ENCODE measurements around the gene GPC6.

Gene GPC6

DNA sequence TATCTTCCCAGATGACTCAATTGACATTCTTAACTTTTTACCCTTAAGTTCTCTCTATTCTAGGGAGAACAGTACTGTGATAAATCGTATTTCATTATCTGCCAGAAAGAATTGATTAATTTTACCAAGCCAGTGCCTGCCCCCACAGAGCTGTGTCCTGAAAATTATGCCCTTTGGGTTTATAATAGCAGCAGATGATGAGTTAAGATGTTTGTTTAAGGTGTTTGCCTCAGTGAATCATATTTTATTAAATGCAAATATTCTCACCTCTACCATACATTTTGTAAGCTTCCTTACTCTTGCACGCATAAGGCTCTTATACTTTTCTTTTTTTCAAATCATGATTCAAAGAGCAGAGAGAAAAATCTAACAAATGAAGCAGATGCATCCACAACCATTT lies 934.3 kb downstream of the GPC6 start:
- no peak for DNase-seq (ENCODE audit: low read depth in 2 of 2)

DNA sequence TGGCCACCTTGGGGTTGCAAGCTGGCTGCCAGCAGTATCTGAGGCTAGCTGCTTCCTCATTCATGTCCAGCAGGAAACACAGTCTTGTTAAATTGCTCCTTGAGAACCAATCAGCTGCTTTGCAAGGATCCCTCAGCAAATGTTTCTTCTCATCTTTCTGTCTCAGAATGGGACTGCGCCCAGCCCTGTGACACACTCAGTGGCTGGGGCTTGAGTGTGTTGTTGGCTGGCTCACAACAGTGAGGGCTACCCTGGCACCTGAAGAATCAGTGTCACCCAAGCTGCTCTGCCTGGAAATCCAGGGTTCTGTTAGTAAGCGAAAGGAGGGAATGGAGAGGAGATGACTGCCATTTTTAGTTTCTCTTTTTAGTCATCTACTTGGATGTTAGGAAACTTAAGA lies 935.7 kb downstream of the GPC6 start:
- DNase-seq (ENCODE audit: low read depth in 2 of 2): no peak

DNA sequence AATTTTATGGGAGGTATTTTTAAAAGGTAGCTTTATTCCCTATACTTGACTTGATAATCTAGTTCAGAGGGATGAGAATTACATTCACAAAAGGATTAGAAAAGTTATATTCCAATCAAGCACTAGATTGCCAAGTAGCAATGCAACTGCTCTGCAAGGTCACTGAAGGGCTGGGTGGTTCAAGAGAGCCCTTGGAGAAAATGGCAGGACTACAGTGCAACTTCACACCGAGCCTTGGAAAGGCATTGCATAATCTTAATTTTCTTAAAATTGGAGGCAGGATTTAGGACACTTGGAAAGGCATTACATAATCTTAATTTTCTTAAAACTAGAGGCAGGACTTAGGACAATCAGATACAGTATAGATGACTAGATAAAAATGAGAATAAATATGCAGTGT lies 936.9 kb downstream of the GPC6 start:
- no peak for DNase-seq (ENCODE audit: low read depth in 2 of 2)

DNA sequence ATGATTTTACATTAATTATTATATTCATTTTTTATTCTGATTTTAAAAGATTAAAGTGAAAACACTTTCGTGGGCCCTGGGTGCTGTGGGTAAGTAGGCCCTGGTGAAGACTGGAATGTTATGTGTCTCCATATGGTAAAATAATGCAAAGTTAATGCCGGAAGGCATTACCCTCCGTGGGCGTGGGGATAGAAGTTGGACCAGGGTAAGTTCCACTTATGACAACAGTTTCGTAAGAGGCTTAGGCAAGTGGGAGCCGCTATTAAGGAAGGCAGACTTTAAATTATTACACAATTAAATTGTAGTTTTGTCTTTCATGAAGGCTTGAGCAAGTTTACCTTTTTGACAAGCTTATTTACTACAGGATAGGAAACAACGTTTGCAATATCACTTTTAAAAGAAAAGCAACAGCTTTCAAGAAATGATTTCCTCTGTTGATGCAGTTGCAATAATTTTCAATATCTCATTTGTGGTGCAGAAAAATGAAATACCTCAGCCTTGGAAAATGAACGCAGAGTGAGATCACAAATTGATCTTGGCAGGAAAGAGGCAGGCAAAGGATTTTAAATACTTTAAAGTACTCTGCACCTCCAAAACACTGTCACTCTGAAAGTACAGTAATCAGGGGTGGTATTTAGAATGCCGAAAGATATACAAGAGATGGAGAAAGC lies 942.3 kb downstream of the GPC6 start:
- DNase-seq (ENCODE audit: low read depth in 2 of 2): no peak

DNA sequence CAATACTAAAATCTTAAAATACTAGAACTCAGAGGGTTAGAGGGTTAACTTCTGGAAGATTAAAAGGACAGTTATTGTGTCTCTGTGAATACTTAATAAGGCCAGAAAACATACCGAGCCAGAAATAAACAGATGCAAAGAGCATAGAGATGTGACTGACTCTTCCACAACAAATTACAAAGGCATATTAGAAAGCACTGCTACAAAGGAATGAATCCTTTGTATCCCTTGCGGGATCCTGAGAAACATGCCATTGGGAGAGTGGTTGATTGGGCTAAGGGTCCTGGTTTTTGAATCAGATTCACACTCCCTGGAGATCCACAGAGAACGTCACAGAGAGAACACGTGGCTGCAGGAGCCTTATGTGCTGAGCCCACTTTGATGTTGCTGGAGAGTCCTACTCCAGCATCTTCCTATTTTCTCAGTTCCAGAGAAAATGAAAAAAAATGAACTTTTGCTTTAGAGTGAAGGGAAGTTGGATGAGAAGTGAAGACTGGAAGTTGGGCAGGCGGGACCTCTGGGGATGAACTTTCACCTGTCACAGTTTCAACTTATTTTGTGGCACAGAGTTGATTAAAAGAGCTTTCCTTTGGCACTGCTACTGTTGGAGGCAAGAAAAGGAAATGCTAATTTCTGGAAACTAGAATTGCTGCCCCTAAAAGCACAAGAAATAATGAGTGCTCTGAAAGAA lies 943.0 kb downstream of the GPC6 start:
- DNase-seq (ENCODE audit: low read depth in 2 of 2): no peak

DNA sequence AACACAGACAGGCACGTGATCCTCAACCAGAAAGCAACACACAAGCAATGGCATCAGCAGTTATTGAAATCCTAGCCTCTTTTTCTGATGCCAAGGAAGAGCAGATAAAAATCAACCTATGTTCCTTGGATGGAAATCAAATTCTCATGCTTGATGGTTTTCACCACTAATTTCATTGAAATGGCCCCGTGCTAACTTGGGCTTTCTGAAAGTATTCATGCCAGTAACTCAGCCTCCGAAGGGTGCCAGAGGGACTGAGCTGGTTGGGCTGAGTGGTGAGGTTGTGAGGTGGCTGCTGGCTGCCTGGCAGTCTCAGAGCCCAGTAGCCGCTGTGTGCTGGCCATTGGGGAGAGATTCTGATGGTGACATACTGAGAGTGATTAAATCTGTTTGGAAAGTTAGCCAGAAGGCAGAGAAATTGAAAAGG lies 943.6 kb downstream of the GPC6 start:
- DNase-seq (ENCODE audit: low read depth in 2 of 2): no peak

DNA sequence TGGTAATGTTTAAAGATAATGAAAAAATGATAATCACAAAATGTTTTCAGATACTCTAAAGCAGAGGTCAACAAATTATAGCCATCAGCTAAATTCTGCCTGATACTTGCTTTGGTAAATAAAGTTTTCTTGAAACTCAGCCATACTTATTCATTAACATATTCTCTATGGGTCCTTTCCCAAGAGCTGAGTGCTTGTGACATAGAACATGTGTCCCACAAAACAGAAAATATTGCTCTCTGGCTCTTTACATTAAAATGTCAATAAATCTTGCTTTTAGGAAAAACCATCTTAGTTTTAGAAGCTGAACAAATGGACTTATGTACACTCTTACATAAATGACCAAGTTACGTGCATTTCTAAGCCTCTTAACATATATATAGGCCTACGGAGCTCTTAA lies 945.8 kb downstream of the GPC6 start:
- no peak for DNase-seq (ENCODE audit: low read depth in 2 of 2)

DNA sequence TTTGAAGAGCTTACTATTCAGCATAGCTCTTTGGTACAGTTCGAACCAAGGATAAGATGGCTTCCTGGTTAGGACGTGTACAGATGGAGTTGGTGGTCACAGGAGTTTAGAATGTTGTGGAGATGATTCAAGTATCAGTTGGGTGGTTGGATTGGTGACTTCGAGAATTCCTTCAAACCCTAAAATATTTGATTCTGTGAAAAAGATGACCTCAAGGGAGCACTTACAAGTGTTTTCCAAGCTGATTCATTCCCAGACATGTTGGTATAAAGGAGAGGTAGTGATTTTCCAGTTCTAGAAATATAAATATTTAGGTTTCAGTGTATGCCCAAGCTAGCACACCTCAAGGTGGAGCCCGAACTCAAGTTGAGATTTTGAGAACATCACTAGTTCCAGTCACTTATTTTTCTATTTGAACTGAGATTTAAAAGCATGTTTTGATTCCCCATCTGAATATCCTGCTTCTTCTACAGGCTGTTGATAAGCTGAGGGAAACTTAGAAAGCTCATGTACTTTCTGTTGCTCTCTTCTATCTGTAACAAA lies 946.8 kb downstream of the GPC6 start:
- peak; percentile 51 to 52 for DNase-seq (ENCODE audit: low read depth in 2 of 2)

DNA sequence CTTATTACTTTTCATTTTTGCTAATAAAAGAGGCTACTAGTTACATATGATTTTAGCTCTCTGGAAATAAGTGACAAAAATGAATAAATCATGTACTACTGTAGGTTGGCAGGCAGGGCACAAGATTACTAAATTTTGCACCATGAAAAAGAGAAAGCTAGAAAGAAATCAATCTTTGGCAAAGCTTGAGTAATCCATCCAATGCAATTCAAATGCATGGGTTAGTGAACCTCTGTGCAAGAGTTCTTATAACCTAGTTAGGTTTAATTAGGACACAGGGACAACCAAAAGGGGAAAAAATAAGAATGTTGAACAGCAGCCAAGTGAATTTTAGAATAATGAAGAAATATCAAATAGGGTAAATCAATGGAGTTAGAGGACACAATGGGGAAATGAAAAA lies 947.4 kb downstream of the GPC6 start:
- DNase-seq (ENCODE audit: low read depth in 2 of 2): no peak

DNA sequence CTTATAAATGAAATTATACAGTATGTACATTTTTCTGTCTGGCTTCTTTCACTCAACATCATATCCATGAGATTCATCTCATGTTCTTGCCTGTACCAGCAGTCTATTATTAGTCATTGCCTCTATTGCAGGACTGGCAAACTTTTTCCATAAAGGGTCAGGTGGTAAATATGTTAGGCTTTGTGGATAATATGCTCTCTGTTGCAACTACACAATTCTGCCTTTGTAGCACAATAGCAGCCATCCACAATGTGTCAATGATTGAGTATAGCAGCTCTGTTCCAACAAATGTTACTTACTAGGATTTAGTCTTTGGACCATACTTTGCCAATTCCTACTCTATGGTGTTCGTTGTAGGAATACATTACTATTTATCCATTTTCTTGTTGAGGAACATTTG lies 948.5 kb downstream of the GPC6 start:
- DNase-seq (ENCODE audit: low read depth in 2 of 2): no peak

DNA sequence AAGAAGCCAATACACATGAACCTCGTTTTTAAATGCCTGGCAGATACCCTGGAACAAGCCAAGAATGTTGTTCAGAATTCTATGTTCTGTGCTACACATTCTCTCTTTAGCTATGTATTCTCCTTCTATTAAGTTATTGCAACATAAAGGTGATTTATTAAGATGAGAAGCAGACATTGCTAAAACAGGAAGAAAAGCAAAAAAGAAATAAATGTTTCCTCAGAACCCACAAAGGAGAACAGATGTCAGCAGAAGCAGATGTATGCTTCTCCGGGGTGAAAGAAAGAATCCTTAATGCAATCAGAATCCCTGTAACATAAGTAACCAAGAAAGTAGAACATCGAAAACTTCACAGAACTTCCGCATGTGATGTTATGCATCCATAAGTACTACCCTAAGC lies 950.0 kb downstream of the GPC6 start:
- DNase-seq (ENCODE audit: low read depth in 2 of 2): peak; percentile 69 to 72

DNA sequence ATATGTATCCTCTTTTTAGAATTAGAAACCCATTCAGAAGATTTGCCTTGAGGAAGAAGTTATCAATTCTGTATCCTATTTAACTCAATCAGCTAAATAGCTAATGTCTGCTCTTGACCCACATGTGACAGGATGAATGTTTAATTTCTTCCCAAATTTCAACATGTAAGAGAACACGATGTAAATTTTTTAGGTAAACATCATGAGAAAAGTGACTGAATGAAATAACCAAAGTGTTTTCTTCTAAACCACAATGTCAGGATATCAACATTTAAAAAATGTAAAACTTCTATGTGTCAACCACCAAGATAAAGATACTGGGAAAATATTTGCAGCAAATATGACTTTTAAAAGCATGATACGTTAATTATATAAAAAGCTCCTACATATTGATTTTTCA lies 950.4 kb downstream of the GPC6 start:
- no peak for DNase-seq (ENCODE audit: low read depth in 2 of 2)

DNA sequence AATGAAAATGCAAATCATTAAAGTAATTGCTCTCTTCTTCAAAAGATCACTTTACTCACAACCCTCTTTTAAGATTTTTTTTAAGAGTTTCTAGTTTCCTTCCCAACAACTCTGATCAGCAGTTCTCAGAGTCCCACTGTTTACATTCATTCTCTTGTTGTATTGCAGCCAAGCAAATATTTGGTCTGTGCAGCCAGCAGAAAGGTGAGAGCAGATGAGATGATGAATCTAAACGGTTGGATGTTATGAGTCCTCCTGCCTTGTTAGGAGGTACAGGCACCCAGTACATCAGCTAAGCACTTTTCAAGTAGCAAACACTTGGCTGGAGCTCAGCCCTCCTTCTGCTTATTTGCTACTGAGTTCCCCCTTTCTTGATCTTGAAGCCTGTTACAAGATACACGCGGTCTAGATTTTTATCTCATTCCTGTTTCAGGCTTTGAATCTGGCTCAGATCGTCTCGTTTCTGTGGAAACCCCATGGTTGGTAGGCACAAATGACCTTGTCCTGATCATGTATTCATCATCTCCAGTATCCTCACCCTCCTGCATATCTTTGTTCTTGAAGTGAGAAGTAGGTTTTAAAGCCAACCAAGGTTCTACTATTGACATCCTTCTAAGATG lies 952.1 kb downstream of the GPC6 start:
- DNase-seq (ENCODE audit: low read depth in 2 of 2): no peak

DNA sequence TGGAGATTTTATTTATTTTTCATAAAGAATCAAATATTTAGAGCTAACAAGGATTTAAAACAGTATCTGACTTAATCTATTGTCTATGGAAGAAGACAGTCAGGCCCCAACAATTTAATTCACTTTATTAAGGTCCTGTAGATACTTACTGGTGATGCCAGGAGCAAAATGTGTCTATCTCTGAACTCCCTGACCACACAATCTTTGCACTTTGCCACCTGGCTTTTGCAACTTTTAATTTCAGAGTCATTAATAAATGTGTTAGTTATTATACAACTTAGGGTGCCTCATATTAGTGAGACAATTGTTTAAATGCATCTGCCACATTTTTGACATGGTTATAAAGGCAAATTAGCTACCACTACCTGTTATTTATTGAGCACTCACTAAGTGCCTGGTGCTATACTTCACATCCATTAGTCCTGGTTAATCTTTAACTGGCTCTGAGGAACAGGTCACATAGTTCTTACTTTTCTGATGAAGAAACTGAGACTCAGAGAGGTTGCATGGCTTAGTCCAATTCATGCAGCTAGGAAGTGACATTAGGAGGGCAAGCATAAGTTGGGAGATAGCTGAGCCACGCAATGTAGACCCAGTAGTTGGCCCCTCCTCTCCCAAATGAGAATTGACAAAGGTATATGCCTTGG lies 955.0 kb downstream of the GPC6 start:
- DNase-seq (ENCODE audit: low read depth in 2 of 2): no peak

DNA sequence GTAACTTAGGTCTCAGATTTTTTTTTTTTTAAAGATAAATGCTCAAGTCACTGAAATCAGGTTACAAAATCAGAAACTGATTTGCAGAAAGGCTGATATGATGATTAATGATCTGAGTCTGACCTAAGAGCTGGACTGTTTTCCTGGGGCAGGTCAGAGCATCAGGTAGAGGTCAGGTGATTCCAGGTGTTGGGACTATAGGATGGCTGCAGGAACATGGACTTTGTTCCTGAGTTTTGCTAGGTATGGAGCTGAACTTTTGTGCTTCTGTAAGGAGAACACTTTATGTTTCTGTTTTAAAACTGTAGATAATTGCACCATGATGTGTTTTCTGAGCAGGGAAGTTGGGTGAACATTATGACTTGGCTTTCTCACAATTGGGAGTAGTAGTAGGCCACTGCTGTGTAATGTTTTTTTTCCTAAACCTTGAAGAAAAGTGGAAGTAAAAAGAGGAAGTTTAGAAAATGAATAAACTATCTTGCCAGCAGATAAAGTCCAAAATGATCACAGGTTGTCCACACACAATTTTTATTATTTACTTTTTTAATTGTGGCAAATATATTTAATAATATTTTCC lies 955.7 kb downstream of the GPC6 start:
- DNase-seq (ENCODE audit: low read depth in 2 of 2): no peak

DNA sequence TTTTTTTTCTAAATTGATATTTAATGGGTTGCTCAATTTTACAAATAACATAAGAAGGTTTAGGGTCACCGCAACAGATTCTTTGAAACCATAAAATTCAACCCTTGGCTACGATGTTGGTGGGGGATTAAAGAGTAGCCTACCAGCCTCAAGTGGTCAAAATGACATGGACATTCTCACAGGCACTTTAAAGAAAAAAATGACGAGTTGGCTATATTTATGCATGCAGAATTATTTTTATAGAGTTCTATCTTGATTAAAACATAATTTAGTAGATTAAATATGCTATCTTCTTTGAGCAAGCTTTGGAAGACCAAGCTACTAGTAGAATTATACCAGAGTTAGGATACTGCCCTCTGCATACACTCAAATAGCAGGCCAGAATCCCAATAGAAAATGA lies 959.9 kb downstream of the GPC6 start:
- no peak for DNase-seq (ENCODE audit: low read depth in 2 of 2)

DNA sequence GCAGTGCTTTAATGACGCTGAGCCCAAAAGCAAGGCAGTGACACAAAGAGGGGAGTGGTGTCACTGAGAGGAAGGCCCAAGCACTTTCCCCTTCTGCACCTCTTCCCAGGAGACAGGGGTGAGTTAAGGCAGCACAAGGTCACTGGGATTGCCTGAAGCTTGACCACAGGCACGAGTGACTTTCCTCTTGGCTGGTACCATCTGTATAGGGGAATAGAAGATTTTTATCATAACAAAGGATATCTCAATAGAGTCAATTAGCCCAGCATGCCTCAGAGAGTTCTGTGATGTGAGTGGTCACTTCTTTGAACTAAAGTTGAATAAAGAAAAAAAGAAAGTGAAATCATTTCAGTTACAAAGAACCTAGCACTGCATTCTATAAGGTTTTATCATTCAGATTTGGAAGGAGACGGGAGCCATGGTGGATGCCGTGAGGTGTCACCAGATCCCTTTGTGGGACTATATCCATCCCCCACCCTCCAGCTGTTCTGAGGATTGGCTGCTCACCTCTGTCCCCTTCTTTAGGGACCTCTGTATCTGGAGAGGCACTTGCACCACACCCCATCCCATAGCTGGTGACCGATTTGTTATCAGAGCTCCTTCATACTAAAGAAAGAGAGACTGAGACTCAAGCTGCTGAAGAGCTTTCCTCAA lies 961.7 kb downstream of the GPC6 start:
- DNase-seq (ENCODE audit: low read depth in 2 of 2): no peak

DNA sequence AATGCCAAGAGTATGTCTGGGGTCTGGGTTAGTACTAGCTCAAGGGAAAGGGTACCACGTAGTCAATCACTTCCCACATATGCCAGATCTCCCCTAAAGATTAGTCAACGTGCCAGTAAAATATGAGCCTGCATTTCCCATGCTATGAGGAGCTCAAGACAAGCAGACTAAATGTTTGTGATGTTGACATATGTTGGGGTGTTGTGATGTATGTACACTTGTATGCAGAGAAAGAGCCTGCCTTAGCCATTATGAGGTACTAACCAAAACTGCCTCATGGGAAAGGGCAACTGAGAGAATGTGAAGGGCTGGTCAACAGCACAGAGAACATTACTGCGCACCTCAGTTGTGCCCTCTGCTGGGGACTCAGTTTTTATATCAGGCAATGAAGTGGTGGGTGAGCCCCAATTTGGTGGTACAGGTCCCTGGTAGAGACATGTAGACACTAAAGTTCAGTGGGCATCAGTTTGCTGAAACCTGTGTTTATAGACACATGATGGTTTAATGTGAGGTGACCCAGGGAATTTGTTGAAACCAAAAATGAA lies 965.9 kb downstream of the GPC6 start:
- no peak for DNase-seq (ENCODE audit: low read depth in 2 of 2)

DNA sequence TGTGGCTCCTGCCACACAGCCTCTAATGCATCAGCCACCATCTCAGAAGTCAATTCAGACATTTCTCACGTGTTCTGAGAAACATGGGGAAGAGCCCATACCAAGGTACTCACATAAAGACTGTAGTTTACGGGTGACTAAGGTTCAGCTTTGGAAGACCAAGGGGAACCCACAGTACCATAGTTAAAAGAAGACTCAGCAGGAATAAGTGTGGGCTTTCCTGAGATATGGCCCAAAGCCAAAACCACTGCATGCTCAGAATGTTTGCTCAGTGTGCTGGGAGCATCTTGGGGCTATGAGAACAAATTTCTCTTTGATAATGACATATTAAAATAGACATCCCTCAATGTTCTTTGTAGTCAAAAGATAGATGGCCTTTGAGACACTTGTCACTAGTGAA lies 969.1 kb downstream of the GPC6 start:
- DNase-seq (ENCODE audit: low read depth in 2 of 2): peak; percentile 84 to 86

DNA sequence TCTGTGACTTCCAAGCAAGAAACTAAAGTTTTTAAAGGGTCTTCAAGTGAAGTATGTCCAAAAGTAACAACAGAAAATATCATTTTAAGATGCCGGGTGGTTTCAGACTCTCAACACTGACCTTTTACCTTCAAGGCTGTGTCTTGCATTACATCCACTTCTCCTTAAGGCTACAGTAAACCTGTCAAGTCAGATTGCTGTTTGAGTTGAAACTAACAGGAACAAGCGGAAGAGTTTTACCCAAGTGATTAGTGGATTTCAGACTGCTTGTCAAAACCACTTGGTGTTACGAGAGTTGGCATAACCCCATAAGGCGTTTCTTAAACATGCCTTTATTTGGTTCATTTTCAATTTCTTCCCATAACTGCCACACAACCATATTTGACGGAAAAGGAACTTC lies 969.8 kb downstream of the GPC6 start:
- no peak for DNase-seq (ENCODE audit: low read depth in 2 of 2)

DNA sequence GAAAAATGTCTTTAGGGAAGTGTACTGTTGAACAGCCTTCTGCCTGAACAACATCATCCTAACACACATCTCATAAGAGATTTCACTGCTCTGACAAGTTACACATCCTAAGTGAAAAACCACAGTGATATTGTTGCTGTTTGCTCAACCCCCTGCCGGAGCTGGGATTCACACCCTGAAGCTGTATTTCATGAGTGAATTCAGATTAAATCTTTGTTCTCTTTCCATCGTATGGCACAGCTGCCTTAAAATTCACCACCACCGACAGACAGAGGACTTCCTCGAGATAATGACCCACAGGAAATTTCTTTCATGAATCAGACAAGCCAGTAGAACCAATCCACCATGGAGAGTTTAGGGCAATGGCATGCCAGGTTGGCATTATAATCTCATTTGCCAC lies 972.1 kb downstream of the GPC6 start:
- no peak for DNase-seq (ENCODE audit: low read depth in 2 of 2)

All from fibroblast of skin of left quadriceps (primary cell).